CD4-positive, alpha-beta T cell treated with Interleukin-6 at 100 ng/mL for 8 hours (primary cell): ENCODE measurements around the gene GLB1L.
"Not testable (repeated sequence)": the region's sequence is repeated elsewhere in the genome, so short reads cannot be mapped to it uniquely, and the experiment has no call there.

Experiments used
- DNase-seq: peaks from one replicate; pipeline ENCODE4 v3.0.0-alpha.2; 2020; ENCODE audit warnings: mixed read lengths, low spot score

Gene GLB1L

DNA sequence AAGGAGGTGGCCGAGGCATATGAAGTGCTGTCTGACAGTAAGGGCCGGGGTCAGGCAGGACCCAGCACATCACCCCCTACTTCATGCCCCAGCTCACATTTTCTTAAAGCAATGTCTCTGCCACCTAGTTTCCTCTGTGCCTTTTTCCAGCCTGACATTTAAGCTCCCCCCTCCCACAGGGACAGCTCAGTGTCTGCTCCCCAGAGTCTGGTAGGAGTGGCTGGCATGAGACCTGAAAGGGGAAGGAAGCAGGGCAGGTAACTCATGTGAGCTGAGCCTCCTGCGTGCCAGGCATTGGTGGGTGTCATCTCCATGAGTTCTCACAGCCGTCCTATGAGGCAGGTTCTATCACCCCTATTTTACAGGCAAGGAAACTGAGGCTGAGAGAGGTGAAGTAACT is 35.4 kb upstream of the GLB1L start:
- no peak for DNase-seq

DNA sequence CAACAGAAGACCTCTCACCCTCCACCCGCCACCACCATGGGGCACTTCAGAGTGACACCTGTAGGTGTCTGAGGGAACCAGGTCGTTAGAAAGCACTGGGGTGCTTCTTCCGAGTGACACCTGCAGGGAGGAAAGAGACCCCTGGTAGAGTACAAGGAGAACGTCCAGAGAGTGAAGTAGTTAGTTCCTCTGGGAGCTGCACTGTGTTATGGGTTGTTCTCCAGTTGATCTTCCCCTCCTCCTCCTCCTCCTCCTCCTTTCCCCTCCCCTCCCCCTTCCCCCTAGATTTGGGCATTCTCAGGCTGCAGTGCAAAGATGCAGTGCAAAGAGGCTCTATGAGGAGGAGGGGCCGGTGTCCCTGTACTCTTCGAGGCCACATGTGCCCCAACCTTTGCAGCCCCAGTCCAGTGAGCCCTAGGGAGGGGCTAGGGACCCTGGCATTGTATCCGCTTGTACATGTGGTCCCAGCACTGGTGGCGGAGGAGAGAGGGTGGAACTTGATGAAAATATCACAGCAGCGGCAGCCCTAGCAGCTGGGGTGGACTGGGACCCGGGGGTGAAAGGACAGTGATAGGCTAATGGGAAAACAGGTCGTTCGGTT is 34.8 kb upstream of the GLB1L start:
- DNase-seq: no peak

DNA sequence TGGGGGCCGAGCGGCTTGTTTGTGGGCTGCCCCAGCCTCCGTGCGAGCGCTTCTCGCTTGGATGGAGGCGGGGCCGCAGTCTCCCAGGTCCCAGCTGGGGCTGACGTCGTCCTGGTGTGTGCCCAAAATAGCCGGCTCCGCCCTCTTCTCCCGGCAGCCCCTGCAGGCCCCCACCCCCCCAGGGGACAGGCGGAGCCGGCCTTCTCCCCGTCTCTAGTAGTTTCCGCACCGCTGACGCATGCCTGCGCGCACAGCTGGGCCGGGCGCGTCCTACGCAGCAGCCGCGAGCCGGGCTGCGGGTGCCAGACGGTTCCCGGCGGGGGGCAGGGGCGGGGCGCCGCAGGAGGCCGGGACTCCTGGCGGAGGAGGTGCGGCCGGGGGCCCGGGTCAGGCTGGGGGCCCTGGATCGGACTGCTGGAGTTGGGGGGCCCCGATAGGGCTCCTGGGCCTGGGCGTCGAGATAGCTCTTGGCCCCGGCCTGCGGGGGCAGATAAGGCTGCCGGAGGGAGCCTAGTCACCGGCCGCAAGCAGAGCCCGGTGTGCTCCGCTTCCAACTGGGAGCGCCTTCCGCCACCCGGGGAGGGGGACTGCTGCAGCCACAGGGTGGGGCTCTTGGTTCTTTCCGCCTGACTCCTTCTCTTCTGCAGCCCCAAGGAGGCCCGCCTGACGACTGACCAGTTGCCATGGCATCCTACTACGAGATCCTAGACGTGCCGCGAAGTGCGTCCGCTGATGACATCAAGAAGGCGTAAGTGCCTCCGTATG is 34.1 kb upstream of the GLB1L start, which contains the start of gene DNAJB2:
Gene DNAJB2, plus strand, starts transcription at position 216 of the 765 bp plus-strand sequence. Its CDS starts 468 bp downstream, at position 684.
- peak; percentile 98 for DNase-seq

DNA sequence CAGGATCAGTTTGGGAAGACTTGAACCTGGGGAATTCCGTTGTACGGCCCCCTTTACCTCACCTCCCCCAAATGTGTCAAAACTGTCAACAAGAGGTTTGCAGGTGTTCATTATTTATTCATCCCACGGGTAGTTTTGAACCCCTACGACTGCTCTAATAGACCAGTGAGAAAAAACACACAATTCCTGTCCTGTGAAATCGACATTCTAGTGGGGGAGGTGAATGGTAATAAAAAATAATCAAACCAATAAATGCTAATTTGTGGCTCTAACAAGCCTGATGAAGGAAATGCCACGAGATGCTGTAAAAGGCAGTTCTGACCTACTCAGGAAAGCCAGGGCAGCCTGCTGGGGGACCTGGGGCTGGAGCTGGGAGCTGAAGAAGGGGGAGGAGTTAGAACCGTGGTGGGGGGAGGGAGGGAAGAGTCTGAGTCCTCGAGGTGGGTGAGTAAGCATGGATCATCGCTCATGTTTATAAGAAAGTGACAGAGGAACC is 33.5 kb upstream of the GLB1L start:
- no peak for DNase-seq

DNA sequence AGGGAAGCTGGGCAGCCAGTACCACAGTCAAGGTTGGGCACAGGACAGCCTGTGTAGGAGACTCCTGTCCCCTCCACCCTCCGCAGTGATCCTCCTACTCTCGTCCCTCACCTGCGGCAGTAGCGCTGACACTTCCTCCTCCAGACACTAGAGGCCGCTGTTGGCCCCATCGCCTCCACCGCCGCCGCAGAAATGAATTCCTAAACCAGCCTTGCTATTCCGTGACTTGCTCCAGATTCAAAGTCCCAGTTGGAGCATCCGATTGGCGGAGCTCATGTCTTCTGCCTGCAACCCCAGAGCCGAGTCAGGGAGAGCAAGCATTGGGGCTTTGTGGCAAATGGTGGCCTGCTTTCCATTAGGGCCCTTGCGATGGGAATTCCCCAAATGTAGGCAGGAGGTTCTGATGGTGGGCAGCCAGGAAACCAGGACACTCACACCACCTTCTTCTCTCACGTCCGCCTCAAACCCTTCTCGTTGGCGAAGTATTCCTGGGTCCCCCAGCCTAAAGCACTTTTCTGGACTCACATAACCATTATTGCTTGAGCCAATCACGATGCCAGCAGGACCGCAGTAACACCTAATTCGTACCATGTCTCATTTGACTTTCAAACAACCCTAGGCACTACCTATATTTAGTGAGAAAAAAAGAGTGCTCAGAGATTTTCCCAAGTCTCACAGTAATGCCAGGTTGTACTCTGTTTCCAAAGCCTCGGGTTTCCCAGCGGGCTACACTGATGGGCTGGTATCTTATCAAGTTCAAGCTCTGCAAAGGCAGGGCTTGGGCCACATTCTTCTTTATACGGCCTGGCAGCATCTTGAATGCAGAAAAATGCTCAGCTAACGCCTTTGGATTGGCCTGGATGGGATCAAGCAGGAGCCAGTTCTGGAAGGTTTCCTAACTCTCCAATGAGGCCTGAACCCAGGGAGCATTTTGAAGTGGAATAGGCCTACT is 32.7 kb upstream of the GLB1L start:
- peak; percentile 66 for DNase-seq

DNA sequence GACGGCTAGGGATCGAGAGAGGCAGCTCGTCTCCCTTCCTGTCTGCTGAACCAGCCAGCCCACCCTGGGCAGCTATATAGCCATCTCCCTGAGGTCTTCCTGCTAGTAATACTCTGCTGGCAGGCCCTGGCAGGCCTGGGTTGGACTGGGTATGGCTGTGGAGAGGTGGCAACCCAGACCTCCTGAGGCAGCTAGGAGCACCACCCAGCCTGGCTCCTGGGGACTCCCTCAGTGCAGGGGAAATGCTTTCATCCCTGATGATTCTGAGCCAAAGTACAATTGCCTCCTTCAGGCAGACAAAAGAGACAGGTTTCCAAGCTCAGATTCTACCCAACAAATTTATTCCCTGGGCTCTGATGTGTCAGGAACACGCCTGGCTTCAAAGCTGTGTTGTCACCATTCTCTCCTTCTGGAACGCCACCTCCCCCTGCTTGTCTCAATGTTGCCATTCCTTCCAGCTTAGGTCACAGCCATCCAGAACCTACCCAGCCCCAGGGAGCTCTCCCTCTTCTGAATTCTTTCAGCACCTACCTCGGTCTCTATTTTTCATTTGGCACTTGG is 29.2 kb upstream of the GLB1L start:
- DNase-seq: no peak

DNA sequence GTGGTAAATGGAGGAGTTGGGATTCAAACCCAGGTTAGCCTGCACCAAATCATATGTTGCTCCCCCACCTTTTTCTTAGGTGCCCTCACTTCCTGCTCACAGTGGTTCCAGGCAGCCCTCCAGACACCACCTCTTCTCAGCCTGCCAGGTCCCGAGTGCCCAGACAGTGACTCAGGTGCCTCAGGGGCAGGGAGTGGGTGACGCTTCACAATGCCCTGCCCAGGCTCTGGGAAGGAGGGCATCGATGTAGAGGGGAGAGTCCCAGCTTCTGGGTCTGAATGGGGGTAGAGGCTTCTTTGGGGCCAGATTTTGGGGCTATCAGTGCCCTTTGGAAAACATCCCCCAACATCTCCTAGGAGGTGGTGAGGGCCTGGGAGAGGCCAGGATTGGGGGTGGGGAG is 28.7 kb upstream of the GLB1L start:
- DNase-seq: no peak

DNA sequence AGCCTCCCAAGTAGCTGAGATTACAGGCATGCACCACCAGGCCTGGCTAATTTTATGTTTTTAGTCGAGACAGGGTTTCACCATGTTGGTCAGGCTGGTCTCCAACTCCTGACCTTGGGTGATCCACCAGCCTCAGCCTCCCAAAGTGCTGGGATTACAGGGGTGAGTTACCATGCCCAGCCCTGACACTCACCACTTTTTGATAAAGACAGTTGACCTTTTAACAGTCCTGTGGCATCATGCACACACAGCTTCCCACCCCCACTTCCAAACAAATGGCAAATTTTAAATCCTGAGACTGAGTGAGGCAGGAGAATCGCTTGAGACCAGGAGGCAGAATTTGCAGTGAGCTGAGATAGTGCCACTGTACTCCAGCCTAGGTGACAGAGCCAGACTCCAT is 27.8 kb upstream of the GLB1L start:
- no peak for DNase-seq

DNA sequence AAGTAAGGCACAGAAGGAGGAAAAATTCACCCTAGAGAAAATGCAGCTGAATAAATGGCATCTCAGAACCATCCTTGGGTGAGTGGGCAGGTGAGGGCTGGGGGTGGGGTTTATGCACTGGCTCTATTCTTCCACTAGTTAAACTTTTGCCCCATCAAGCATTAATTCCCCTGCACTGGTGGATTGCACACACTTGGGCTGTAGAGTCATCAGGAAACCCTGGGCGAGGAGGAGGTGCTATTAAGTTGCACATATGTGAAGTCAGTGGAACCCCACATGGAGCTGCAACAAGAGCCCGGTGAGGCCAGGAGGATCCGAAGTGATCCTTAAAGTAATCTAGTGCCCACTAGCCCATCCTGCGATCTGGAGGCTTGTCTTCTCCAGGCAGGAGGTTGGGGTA is 27.1 kb upstream of the GLB1L start:
- DNase-seq: no peak

DNA sequence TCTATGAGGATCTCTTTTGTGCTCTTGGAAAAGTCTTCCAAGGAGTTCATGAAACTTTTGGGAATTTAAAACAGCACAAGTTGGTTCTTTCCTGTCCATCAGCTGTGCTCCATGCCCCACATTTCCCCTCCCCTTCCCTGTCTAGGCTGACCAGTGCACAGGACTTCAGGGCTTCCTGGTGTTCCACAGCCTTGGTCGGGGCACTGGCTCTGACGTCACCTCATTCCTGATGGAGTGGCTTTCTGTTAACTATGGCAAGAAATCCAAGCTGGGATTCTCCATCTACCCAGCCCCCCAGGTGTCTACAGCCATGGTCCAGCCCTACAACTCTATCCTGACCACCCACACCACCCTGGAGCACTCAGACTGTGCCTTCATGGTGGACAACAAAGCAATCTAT is 25.8 kb upstream of the GLB1L start:
- no peak for DNase-seq

DNA sequence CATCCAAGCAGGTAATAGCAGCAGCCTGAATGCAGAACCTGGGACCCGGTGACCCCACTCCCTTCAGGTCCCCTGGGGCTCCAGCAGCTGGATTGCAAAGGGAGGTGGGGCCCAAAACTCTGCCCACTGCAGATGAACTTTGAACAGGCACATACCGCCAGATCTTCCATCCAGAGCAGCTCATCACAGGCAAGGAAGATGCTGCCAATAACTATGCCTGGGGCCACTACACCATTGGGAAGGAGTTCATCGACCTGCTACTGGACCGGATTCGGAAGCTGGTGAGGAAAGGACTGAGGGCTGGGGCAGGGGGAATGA is 24.8 kb upstream of the GLB1L start:
- DNase-seq: no peak

DNA sequence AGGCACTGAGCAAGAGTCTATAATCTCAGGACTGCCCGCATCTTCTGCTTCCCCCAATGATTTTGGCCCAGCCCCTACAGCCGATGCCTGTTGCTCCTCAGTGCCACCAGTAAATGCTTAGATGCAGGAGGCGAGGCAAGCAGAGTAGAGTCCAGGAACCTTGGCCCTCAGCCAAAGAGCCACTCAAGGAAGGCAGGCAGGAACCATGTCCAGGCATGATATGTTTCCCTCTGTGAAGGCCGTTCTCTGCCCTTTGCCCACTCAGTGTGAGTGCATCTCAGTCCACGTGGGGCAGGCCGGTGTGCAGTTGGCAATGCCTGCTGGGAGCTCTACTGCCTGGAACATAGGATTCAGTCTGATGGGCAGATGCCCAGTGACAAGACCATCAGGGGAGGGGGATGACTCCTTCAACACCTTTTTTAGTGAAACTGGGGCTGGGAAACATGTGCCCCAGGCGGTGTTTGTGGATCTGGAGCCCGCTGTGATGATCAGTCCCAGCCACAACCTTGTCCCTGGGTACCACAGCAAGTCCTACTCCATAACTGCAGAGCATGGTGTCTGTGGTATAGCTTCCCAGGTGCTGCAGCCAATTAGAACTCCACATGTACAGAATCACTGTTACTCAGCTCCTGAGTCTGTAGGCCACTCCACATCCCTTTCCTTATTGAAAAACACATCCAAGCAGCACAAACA is 24.3 kb upstream of the GLB1L start:
- no peak for DNase-seq

DNA sequence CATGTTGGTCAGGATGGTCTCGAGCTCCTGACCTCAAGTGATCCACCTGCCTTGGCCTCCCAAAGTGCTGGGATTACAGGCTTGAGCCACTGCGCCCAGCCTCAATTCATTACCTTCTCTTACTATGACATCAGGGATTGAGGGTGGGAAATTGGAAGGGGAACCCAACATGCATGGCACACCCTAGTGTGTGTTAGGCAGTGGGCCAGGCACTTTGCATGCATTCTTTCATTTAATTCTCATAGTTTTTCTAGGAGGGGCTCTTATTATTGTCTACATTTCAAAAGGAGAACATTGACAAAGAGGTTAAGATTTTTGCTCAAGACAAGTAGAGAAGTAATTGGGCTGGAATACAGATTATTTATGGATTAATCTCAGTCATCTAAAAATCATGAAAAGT is 23.1 kb upstream of the GLB1L start:
- no peak for DNase-seq

DNA sequence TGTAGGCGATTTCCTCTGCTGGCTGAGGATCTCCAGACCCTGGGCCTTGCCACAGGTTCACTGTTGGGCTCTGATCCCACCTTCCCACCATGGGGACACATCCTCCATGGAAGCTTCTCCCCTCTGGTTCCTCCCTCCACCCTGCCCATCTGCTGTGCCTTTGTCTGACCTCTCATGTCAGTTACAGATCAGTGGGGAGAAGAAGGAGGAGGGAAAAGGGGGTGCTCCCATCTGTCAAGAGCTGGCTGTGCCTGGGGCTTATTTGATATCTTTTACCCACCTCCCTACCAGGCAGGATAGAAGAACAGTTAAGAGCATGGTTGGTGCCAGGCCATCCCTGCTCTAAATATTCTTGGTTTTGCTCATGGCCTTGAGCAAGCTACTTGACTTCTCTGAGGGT is 21.6 kb upstream of the GLB1L start:
- no peak for DNase-seq

DNA sequence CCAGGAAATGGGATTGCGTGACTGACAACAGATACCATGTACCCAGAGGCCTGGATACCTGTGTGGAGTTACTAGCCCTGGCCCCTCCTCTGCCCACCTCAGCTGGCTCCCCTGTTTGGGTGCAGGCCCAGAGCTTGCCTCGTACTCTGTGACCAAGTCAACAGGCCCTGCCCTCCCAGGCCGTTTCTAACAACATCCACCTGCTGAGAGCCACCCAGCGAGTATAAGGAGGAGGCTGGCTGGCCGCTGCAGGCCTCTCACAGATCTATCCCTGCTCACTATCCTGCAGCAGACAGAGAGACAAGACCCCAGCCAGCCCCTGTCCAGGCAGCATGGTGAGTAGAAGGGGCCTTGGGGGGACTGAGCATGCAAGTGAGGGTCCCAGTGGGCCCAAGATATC is 21.0 kb upstream of the GLB1L start:
- no peak for DNase-seq

DNA sequence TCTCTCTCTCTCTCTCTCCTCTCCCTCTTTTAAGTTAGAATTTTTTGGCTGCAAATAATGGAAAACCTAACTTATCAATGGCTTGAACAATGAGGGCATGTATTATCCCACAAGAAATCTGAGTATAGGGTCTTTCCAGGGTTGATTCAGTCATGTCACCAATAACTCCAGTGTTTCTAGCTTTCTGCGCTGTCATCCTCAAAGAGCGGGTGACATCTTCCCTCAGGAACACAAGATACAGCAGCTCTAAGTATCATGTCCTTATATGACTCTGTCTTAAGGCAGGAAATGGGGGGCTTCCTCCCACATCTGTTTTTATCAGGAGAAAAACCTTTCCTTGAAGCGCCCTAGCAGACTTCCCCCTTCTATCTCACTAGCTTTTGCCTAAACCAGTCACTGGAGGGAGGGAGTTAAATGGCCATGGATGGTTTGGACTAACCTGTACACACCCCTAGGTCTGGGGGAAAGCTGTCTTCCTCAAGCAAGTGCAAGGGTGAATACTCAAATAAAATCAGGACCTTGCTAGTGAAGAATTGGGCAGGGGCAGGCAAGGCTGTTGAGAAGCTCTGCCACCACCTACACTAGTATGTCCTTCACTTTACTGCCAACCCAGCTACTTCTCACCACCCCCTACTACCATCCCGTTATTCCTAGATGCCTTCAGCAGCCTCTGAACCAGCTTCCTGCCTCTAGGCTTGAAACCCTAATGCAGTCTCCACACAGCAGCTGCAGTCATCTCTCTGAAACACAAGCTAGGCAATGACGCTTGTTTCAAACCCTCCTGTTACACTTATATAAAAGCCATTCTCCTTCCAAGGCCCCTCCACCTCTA is 16.0 kb upstream of the GLB1L start:
- DNase-seq: no peak

DNA sequence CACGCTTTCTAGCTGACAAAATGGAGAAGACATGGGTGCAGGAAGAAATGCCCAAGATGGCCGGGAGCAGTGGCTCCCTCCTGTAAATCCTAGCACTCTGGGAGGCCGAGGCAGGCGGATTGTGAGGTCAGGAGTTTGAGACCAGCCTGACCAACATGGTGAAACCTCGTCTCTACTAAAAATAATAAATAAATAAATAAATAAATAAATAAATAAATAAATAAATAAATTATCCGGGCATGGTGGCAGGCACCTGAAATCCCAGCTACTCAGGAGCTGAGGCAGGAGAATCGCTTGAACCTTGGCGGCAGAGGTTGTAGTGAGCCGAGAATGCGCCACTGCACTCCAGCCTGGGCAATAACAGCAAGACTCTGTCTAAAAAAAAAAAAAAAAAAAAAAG is 13.7 kb upstream of the GLB1L start:
- not testable (repeated sequence) for DNase-seq

DNA sequence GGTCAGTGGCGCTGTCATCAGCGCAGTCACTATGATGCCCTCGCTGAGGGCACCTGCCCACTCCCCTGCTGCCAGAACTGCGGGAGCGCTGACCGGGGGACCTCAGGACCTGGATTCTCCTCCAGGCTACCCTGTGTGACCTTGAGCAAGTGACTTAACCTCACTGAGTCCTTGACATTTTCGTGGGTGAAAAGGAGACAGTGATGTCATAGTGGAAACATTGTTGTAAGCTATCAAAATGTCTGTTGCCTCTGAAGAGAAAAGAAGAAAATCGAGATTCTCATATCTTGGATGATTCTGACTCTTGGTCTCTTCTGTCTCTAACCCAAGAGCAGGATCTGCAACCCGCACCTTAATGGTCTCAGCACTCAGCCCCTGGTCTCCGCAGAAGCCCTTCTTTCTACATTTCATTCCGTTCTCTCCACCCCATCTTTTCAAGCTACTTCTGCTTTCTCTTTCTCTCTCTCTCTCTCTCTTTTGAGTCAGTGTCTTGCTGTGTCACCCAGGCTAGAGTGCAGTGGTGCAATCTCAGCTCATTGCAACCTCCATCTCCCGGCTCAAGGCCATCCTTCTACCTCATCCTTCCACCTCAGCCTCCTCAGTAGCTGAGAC is 9.5 kb upstream of the GLB1L start:
- DNase-seq: peak; percentile 43

DNA sequence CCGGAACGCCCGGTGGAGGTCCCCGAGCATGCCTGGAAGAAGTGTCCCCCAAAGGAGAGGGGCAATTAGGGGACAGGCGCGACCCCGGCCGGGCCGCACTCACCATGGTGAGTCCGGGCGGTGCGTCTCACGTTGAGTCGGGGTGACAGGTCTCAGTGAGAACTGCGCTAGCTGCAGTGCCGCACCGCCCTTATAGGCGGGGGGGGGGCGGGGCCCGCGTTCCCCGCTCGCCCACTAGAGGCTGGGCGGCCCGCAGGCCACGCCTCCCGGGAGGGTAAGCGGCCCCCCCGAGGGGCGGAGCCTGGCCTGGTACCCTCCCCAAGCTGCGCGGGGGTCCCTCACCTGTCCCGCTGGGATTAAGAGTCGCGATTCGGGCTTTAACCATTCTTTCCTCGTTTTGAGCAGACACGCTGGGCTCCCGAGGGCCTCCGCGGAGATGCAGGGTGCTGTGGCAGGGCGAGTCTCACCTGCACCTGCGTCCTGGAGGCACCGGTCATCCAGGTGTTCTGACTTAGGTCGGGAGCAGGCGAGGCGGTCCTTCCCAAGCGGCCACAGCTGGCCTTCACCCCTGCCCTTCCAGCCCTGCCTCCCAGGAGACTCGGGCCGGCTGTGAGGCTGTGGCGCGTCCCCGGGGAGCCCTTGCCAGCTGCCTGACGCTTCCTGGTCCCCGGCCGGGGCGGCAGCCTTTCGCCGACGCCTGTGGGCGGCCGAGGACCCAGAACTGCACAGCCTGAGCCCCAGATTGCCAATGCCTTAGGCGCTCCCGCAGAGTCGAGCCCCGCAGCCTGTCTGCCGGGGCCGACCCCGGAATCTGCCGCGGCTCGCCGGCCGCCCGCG is 8.7 kb upstream of the GLB1L start, which contains the start of gene TUBA4A:
Gene TUBA4A, minus strand, starts transcription at position 166 of the 837 bp plus-strand sequence. Its CDS starts 60 bp downstream, at position 106.
- DNase-seq: peak; percentile 92
